ENCODE data around the gene OSBP2.
A peak's percentile ranks its signal among the peaks of the same experiment; 100 is the strongest.

Gene OSBP2

GRCh38 chr22:30955153-30955552 lies 260.5 kb downstream of the OSBP2 start:
- H3K4me1 Mint-ChIP-seq = peaks cover 51% of the 10 kb centered on the region
- H3K27ac Mint-ChIP-seq = peak overlapping the region; percentile 27 to 71
- no peak for ATAC-seq
- no peaks in the 10 kb centered on the region for H3K9me3 Mint-ChIP-seq
- DNase-seq = no peak
- H3K27me3 Mint-ChIP-seq = no peaks in the 10 kb centered on the region
- H3K4me3 Mint-ChIP-seq = no peak overlapping the region

Measured in stimulated activated naive CD8-positive, alpha-beta T cell treated with anti-CD3 and anti-CD28 coated beads, Interleukin-15, amount 100 ng/mL, for 72 hours (primary cell).